Activated effector memory CD4-positive, alpha-beta T cell treated with anti-CD3 and anti-CD28 coated beads, Interleukin-2, amount 50 U/mL, for 16 hours (primary cell): ENCODE measurements around the gene ATP9B.

Experiments used
- DNase-seq: peaks from one replicate; pipeline ENCODE4 v3.0.0-alpha.2; 2020

ATP9B gene

DNA sequence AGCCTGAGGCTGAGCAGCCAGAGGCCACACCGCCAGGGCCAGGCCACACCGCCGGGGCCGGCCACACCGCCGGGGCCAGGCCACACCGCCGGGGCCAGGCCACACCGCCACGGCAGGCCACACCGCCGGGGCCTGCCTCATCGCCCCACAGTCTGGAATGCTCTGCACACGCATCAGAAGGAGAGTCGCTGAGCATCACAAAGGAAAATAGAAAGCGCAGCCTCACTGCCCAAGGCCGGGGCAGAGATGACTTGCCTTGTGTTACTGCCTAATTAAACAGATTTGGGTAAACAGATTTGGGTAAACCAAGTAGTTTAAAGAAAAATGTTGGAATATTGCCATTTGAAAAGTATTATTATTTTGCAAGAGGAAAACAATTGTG lies 316.1 kb downstream of the ATP9B start:
- no peak for DNase-seq

DNA sequence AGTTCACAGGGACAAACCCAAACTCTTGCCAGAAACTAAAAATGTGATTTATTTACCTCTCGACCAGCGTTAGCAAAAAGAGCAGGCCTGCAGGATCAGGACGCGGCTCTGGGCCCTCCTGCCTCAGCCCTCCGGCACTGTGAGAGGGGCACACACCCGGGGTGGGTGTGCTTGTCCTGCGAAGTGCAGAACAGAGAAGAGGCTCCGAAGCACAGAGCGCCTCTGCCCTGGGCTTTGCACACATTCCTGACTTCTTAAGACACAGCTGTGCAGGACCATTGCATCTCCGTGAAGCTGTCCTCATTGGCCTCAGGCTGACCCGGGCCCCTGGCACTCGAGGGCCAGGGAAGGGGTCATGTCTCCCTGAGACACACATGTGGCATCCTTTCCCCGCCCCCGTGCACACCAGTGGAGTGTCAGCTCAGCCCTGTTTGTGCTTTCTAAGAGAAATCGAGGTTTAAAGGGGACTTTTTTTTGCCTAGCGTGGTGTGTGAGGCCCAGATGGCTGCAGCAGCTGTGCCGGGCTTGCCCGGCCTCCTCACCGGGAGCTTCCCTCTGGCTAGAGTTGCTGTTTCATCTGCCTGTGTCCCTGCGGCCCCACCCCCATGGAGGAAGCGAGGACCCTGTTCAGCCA lies 316.6 kb downstream of the ATP9B start:
- no peak for DNase-seq

DNA sequence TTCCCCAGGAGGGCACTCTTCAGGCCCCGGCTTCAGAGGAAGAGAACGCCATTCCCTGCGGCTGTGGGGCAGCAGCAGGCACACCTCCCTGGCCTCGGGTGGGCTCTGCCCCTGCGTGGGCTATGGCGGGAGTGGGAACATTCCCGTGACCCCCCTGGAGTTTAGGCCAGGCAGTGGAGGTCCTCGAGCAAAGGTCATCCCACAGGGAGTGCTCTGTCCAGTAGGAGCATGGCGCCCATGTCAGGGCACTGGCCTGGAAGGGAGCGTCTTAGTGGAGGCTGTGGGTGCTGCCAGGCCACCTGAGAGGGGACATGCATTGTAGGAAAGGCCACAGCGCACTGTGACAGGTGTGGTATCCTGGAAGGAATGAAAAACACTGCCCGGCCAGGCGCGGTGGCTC lies 317.4 kb downstream of the ATP9B start:
- no peak for DNase-seq

DNA sequence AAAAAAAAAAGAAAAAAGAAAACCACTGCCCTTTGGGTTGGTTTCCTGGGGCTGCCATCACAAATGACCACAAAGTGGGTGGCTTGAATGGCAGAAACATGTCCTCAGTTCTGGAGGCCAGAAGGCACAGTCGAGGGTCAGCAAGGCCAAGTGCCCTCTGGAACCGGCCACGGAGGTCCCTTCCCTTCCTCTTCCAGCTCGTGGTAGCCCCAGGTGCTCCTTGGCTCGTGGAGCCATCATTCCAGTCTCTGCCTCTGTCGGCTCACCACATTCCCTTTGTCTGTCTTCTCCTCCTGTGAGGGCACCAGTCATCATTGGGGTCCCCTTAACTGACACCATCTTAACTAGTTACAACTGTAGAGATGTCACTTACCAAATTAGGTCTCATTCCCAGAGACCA lies 318.0 kb downstream of the ATP9B start:
- no peak for DNase-seq

GRCh38 chr18:79387615-79388014 lies 318.4 kb downstream of the ATP9B start:
- DNase-seq, result no peak

- no peak for DNase-seq
Measured at GRCh38 chr18:79388043-79388442, 318.8 kb downstream of the ATP9B start.

DNA sequence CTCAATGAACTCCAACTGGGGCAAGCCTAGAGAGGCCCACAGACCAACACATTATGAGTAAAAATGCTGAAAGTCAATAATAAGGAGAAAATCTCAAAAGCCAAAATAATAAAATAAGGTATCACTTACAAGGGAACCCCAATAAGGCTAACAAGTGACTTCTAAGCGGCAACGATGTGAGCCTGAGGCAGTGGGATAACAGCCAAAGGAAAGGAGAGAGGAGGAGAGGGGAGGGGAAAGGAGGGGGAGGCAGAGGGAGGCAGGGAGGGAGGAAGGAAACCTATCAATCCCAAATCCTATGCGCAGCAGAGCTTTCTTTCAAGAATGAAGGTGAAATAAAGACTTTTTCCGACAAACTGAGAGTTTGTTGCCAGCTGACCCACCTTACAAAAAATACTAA lies 320.5 kb downstream of the ATP9B start:
- DNase-seq, result no peak

DNA sequence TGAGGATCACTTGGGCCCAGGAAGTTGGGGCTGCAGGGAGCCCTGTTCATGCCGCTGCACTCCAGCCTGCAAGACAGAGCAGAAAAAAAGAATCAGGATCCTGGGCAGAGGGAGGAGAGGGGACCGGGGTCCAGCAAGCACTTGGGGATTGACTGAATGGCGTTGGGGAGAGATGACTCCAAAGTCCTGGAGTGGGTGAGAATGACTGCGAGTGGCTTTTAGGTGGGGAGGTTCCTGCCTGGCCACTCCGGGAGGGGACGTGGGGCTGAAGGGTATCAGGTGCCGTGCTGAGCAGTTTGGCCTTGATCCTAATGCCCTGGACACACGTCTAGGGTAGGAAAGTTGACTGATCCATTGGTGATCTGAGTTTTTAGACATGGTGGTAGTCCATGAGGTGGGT lies 323.0 kb downstream of the ATP9B start:
- DNase-seq, result peak; percentile 60

DNA sequence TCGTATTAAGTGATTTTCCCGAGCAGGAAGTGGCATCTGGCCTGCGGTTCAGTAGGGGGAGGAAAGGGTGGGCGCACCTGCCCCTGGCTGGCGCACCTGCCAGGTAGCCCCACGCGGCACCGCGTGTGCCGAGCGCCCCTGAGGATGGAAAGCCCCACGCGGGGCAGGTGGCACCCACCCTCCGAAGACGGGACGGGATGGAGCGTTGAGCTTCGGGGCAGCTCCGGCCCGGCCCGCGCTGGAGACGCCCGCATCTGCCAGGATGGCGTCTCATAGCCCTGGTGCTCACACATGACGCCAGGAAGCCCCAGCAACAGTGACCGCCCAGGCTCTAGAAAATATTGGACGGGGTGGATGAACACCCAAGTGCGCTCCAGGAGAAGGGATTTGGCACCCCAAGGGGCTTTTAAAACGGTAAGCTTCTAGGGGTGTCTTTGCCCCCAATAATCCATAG lies 324.0 kb downstream of the ATP9B start:
- peak; percentile 75 for DNase-seq

DNA sequence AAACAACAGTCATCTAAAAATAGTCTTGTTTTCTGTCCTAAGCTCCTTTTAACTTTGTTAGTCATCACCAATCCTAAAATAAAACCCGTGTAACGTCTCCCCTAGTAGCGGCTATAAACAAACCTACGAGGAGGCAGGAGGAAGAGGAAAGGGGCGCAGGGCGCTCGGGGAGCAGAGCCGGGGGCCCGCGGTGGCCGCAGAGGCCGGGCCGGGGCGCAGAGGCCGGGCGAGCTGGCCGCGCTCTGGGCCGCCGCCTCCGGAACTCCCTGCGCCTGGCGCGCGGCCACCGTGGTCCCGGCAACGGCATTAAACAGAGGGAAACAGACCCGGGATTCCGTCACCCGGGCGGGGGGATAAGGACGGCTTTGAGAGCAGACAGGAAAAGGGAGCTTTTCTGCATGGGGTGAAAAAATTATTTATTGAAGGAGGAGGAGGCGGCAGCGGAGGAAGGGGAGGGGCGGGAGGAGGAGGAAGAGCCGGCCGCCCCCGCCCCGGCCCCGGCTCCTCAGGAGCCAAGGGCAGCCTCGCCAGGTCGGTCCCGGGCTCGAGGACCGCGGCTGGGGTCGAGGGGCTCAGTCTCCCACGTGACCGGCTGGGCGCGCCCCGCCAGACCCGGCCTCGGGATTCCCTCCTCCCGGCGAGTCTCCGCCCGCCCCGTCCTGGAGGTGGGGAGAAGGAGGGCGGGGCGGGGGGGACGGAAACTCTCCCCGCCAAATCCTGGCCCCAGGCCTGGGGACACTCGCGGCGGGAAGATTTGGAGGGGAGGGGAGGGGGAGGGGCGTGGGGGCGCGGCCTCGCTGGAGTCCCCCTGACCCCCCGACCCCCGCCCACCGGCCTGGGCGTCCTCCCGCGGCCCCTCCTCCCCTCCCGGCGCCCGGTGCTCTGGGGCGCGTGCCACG lies 324.7 kb downstream of the ATP9B start:
- peak; percentile 77 for DNase-seq

DNA sequence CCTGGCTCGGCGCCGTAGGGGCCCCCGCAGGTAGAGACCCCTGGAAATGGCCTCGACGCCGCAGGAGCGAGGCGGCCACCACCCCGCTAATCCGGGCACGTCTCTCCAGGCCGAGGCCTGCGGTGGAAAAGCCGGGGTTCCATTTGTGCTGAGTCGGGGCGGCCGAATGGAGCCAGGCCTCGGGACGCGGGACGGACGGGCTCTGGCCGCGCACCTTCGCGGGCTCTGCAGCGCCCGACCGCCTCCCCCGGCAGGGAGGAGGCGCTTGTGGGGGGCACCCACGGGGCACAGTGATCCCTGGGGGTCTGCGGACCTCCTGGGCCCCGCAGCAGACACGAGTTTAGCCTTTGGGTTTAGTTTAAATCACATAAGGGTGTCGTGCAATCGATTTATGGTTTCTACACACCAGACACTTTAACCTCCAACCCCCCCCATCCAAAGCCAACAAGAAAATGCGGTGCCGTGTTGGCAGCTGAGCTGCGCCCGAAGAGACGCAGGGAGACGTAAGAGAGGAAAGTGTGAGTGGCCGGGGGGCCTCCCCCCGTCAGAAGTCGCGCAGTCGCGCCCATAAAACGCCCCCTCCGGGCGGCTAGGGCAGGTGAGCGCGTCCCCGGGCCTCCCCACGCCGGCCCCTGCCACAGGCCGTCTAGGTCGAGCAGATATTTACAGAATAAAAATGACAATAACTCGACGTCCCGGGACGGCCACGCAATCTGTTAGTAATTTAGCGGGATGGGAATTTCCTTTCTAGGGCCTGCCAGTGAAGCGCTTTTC lies 325.5 kb downstream of the ATP9B start:
- peak; percentile 90 for DNase-seq

- no peak for DNase-seq
Measured at GRCh38 chr18:79395308-79395640, 326.1 kb downstream of the ATP9B start.

DNA sequence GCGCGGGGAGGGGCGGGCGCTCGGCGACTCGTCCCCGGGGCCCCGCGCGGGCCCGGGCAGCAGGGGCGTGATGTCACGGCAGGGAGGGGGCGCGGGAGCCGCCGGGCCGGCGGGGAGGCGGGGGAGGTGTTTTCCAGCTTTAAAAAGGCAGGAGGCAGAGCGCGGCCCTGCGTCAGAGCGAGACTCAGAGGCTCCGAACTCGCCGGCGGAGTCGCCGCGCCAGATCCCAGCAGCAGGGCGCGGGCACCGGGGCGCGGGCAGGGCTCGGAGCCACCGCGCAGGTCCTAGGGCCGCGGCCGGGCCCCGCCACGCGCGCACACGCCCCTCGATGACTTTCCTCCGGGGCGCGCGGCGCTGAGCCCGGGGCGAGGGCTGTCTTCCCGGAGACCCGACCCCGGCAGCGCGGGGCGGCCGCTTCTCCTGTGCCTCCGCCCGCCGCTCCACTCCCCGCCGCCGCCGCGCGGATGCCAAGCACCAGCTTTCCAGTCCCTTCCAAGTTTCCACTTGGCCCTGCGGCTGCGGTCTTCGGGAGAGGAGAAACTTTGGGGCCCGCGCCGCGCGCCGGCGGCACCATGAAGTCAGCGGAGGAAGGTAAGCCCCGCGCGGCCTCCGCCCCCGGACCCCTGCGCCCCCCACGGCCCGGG lies 326.7 kb downstream of the ATP9B start, which contains the start of gene NFATC1:
Gene NFATC1, plus strand, starts transcription at position 170 of the 644 bp plus-strand sequence. Its CDS starts 295 bp downstream, at position 465.
- peak; percentile 93 for DNase-seq

DNA sequence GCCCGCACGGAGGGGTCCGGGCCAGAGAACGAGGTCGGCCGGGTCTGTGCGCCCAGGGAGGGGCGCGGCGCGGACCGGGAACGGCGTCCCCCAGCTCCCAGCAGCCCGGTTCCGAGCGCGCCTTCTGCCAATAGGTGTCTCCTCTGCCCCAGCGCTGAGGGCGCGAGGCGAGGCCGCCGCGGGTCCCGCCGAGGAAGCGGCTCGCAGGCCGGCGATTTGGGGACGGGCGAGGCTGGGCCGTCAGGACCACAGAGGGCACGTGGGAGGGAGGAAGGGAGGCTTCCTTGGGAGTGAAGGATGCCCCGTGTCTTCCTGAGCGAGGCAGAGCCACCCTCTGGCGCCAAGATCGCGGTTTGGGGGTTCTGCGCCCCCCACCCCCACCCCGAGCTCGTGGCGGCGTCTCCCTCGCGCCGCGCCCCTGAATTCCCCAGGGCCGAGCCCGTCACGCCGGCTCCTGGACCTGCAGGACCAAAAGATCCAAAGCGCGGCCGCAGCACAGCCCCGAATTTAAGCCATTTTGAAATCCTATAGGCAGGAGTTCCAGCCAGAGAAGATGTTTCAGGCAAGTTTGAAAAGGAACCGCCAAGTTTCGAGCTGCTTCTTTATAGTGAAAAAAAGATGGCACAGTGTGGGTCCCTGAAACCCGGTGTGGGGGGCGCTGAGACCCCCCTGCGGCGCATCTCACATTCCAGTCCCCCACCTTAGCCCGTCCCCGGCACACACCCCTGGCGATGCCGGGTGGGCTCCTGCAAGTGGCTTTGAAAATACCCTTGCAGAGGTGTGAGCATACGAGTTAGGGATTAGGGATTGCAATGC lies 327.4 kb downstream of the ATP9B start:
- DNase-seq, result peak; percentile 82

- peak; percentile 57 for DNase-seq
Measured at GRCh38 chr18:79397247-79397829, 328.1 kb downstream of the ATP9B start.

DNA sequence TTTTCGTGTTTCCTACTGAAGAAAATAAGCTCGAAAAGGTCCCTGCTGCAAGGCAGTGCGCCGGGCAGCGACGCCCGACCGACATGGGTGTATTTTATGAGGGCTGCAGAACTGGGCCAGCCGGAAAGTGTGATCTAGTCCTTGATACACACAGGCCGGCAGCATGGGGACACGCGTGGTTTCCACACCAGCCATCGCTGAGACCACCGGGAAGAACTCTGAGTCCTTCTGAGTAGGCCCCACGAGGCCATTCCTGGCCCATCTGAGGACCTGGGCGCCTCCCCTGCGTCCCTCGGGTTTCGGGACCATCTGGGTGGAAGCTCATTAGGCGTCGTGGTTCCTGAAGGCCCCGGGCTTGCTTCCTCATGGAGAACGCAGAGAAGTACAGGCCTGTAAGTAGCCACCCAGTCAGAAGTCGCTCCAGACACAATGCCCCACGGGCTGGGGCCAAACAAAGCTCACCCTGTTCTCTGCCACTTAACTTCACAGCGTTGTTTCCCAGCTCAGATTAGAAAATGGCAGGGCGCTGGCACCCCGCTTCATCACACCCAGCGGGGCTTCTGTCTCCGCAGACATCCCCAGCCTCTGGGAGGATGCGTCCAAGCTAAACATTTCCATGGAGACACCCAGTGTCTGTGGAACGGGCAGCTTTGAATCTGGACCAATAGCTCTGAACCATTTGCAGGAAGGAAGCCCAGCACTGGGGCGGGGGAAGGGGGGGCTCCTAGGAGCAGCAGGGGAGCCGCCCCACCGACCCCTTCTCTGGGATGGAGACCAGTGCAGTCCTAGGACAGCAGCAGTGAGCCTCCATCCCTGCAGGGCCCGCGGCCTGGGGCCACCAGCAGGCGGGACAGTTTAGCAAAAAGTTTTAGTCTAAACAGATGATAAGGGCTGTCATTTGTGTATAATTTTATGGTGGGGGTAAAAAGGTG lies 328.9 kb downstream of the ATP9B start:
- peak; percentile 64 for DNase-seq

DNA sequence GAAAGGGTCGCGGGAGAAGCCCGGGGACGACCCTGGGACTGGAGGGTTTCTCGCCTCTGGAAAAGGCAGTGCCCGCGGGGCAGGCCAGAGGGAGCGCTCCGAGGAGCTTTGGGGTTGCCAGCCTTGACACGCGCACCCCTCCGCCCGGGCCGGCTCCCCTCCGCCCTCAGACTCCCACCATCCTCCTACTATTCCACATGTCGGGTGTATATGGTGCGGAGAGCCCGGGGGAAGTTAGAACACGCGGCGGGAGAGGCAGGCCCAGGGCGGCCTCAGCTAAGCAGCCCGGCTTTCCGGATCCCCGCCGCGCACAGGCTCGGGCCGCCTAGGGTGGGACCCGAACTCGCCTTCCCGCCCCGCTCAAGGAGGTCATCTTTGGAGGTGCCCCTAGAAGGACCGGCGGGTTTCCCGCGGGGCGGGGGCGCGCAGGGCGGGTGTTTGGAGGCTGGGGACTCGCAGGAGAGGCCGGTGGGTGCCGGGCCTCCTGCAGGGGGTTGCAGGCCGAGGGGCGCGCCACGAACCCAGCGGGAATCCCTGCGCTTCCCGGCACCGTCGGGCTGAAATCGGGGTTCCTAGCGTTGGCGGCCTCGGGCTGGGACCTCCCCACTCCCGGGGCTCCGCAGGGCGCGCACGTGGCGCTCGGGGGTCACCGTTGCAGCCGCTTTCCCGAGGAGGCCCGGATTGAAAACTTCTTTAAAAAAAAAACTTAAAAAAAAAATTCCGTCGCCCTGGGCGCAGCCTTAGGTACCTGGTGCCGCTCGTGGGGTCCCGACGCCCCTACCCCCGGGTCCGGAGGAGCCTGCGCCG lies 330.3 kb downstream of the ATP9B start:
- peak; percentile 77 for DNase-seq

- peak; percentile 90 for DNase-seq
Measured at GRCh38 chr18:79400091-79400590, 330.9 kb downstream of the ATP9B start.
